ENCODE data around the gene DMKN. TPM values are rescaled to one million over a fixed set of nuclear protein-coding genes. Genes with fewer than 3 reads are reported as not detected.

DMKN gene
- total and polyA plus RNA-seq, 2 donors (not counting 3 experiments of a cell fraction or from before 2014, with no cell fraction given): not detected

DNA sequence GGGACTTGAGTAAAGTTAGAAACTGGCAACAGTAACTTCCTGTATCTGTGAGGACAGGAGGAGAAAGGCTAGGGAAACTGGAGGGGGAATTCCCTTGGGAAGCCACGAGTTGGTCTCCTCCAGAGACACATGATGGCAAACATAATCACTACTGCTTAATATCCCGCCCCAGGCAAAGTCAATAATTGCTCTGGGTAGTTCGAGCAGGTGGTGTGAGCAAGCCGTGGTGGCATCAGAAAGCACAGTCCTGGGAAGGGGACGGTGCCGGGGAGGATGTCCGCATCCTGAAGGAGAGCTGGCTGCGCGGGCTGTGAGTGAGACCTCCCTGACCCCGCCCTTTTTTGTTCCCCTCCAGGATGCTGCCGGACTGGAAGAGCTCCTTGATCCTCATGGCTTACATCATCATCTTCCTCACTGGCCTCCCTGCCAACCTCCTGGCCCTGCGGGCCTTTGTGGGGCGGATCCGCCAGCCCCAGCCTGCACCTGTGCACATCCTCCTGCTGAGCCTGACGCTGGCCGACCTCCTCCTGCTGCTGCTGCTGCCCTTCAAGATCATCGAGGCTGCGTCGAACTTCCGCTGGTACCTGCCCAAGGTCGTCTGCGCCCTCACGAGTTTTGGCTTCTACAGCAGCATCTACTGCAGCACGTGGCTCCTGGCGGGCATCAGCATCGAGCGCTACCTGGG, 63.9 kb downstream of the DMKN start:
- no TSS peak for BruUV-seq (replicated peaks)
- TF ChIP-seq POLR2A (IDR thresholded peaks at IDR 0.05; ENCODE audit: low read depth, low read length) (no peak), FOS (IDR thresholded peaks at IDR 0.05; ENCODE audit: borderline replicate concordance, insufficient read depth, low read length) (no peak), MAX (IDR thresholded peaks at IDR 0.05; ENCODE audit: insufficient read depth, insufficient read length) (no peak), JUN (IDR thresholded peaks at IDR 0.05; ENCODE audit: borderline replicate concordance, insufficient read depth, insufficient read length, low read depth) (no peak), MYC (IDR thresholded peaks at IDR 0.05; ENCODE audit: low read depth, low read length) (no peak), POLR2AphosphoS5 (IDR thresholded peaks at IDR 0.05; ENCODE audit: insufficient read depth, low read depth, low read length) (no peak), GATA2 (IDR thresholded peaks at IDR 0.05; ENCODE audit: insufficient read depth, insufficient read length, low read depth, low read length) (no peak), EZH2 (IDR thresholded peaks at IDR 0.05; ENCODE audit: borderline replicate concordance, low read depth, low read length, severe bottlenecking) (no peak)
- TF ChIP-seq, protein P1, sequence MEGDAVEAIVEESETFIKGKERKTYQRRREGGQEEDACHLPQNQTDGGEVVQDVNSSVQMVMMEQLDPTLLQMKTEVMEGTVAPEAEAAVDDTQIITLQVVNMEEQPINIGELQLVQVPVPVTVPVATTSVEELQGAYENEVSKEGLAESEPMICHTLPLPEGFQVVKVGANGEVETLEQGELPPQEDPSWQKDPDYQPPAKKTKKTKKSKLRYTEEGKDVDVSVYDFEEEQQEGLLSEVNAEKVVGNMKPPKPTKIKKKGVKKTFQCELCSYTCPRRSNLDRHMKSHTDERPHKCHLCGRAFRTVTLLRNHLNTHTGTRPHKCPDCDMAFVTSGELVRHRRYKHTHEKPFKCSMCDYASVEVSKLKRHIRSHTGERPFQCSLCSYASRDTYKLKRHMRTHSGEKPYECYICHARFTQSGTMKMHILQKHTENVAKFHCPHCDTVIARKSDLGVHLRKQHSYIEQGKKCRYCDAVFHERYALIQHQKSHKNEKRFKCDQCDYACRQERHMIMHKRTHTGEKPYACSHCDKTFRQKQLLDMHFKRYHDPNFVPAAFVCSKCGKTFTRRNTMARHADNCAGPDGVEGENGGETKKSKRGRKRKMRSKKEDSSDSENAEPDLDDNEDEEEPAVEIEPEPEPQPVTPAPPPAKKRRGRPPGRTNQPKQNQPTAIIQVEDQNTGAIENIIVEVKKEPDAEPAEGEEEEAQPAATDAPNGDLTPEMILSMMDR (IDR thresholded peaks at IDR 0.05; ENCODE audit: extremely low read depth in 1 of 2, insufficient read depth in 1 of 2, low read depth in 1 of 2, low read length in 2 of 2): no peak
- no peak overlapping the region for H3K9ac ChIP-seq (replicated peaks; ENCODE audit: extremely low read depth, insufficient read depth, low read length)
- FAIRE-seq (no peak), DNase-seq (ENCODE audit: low read depth, low spot score) (no peak)
- ChIA-PET CTCF (no interaction called here), POLR2A (no interaction called here)
- H3K9me3 ChIP-seq (replicated peaks; ENCODE audit: control insufficient read depth, insufficient read depth, low read length): no peaks in the 10 kb centered on the region
- no peaks in the 10 kb centered on the region for H3K79me2 ChIP-seq (ENCODE audit: control insufficient read depth, insufficient read depth, low read length)
- no peak overlapping the region for H2AFZ ChIP-seq (ENCODE audit: low read depth, low read length)
- H4K20me1 ChIP-seq (replicated peaks; ENCODE audit: control insufficient read depth, extremely low read depth, insufficient read depth, low read length): no peaks in the 10 kb centered on the region
- H3K27ac ChIP-seq (ENCODE audit: insufficient read depth, low read depth, low read length): no peak overlapping the region
- no peaks in the 10 kb centered on the region for H3K36me3 ChIP-seq (ENCODE audit: control insufficient read depth in 2 of 2, extremely low read depth in 1 of 2, insufficient read depth in 2 of 2, low read length in 2 of 2)
- intact Hi-C loops (cut with micrococcal nuclease) (no loop called here), dilution Hi-C loops (cut with MboI; ENCODE audit: extremely low pct_ligation_motif_present, low sequenced_read_pairs) (no loop called here)
- no peak overlapping the region for H3K4me2 ChIP-seq (ENCODE audit: insufficient read depth, low read length)
- H3K4me3 ChIP-seq (replicated peaks in 1 of 3; ENCODE audit: insufficient read depth in 1 of 3, low read depth in 1 of 3, low read length in 3 of 3): no peak overlapping the region
- H3K9me1 ChIP-seq (replicated peaks; ENCODE audit: control insufficient read depth, extremely low read depth, insufficient read depth, low read length): no peaks in the 10 kb centered on the region
- no peaks in the 10 kb centered on the region for H3K27me3 ChIP-seq (ENCODE audit: control insufficient read depth in 2 of 2, insufficient read depth in 2 of 2, low read length in 2 of 2)
- no peaks in the 10 kb centered on the region for H3K4me1 ChIP-seq (ENCODE audit: control insufficient read depth, extremely low read depth, insufficient read depth, low read length)

All from endothelial cell of umbilical vein (primary cell).